Chondrocyte (in vitro differentiated cells): ENCODE results near the gene OSBPL2. TPM values are rescaled to one million over a fixed set of nuclear protein-coding genes. Genes with fewer than 3 reads are reported as not detected.

Source experiments
- DNase-seq: peaks from one replicate; pipeline ENCODE4 v3.0.0; 2021; ENCODE audit warnings: mixed read lengths, low spot score
- H3K27ac Mint-ChIP-seq: one replicate; pipeline ENCODE4 v1.8.0; 2021; ENCODE audit warnings: mild to moderate bottlenecking, moderate library complexity, mixed read lengths; ENCODE audit not compliant: unreplicated experiment
- H3K27me3 Mint-ChIP-seq: 2 replicates; pipeline ENCODE4 v1.8.0; 2021; ENCODE audit warnings: low read depth, mixed read lengths
- H3K36me3 Mint-ChIP-seq: 2 replicates; pipeline ENCODE4 v1.8.0; 2021; ENCODE audit warnings: low read depth, mixed read lengths
- H3K4me1 Mint-ChIP-seq: 2 replicates; pipeline ENCODE4 v1.8.0; 2021; ENCODE audit warnings: low read depth, mild to moderate bottlenecking, mixed read lengths
- H3K4me3 Mint-ChIP-seq: one replicate; pipeline ENCODE4 v1.8.0; 2021; ENCODE audit warnings: mild to moderate bottlenecking, moderate library complexity, mixed read lengths; ENCODE audit not compliant: unreplicated experiment
- H3K9me3 Mint-ChIP-seq: 2 replicates; pipeline ENCODE4 v1.8.0; 2021; ENCODE audit warnings: low read depth, mixed read lengths
- CTCF ChIP-seq: fragments of 200-600 bp; sonication (generic); IDR thresholded peaks from 2 replicates; pipeline ENCODE4 v1.5.0; 2021; ENCODE audit warnings: antibody characterized with exemption, mild to moderate bottlenecking, moderate library complexity
- total RNA-seq: library from RNA; stranded (reverse); gene quantifications from 3 replicates; pipeline ENCODE4 v1.2.1, GENCODE V29; 2021

OSBPL2 gene
- total RNA-seq, 1 donor from 2014 or later: 48.3 TPM

DNA sequence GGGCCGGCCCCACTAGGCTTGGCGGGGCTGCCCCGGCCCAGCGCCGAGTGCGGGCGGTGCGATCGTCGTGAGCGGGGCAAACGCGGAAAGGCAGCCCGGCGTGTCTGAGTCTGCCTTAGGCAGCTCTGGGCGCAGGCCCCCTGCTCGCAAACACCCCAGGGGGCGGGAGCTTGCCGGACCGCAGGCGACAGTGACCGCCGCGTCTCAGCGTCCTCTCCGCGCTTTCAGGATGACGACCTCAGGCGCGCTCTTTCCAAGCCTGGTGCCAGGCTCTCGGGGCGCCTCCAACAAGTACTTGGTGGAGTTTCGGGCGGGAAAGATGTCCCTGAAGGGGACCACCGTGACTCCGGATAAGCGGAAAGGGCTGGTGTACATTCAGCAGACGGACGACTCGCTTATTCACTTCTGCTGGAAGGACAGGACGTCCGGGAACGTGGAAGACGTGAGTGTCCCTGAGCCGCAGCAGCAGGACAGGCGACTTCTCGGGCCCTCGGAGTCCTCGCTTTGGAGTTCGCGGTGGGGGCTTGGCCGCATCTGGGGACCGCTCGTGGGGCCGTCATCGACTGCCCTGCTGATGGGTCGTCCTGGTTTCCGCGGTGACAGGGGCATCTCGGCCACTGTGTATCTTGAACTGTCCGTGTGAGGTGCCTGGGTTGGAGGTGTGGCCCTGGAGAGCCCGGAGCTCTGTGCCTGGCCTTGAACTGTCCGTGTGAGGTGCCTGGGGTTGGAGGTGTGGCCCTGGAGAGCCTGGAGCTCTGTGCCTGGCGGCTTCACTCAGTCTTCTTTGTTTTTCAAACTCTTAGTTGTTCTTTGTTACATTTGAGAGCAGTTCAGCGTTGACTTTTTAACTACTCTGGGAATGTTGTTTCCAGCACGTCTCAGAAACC is 65.3 kb downstream of the OSBPL2 start:
- Mint-ChIP-seq H3K27ac (peak overlapping the region; percentile 92), H3K36me3 (peaks cover 7% of the 10 kb centered on the region), H3K4me3 (peak overlapping the region; percentile 86), H3K27me3 (no peaks in the 10 kb centered on the region), H3K9me3 (no peaks in the 10 kb centered on the region), H3K4me1 (peaks cover 32% of the 10 kb centered on the region)
- no peak for TF ChIP-seq CTCF
- DNase-seq: no peak

GRCh38 chr20:62304331-62305148 is 66.2 kb downstream of the OSBPL2 start:
- Mint-ChIP-seq H3K9me3 (no peaks in the 10 kb centered on the region), H3K4me1 (peaks cover 32% of the 10 kb centered on the region), H3K27ac (peak overlapping the region; percentile 92), H3K4me3 (peak overlapping the region; percentile 86), H3K36me3 (peaks cover 12% of the 10 kb centered on the region), H3K27me3 (no peaks in the 10 kb centered on the region)
- no peak for DNase-seq
- TF ChIP-seq CTCF: no peak

GRCh38 chr20:62305149-62305764 is 66.9 kb downstream of the OSBPL2 start:
- Mint-ChIP-seq H3K4me1 (peaks cover 32% of the 10 kb centered on the region), H3K27ac (peak overlapping the region; percentile 66), H3K4me3 (peak overlapping the region; percentile 86), H3K27me3 (no peaks in the 10 kb centered on the region), H3K9me3 (no peaks in the 10 kb centered on the region), H3K36me3 (peaks cover 12% of the 10 kb centered on the region)
- peak; percentile 17 for TF ChIP-seq CTCF
- DNase-seq: no peak

- Mint-ChIP-seq H3K4me1 (peaks cover 32% of the 10 kb centered on the region), H3K4me3 (peak overlapping the region; percentile 49), H3K36me3 (peaks cover 12% of the 10 kb centered on the region), H3K27me3 (no peaks in the 10 kb centered on the region), H3K27ac (peak overlapping the region; percentile 66), H3K9me3 (no peaks in the 10 kb centered on the region)
- TF ChIP-seq CTCF: no peak
- no peak for DNase-seq
Observed at GRCh38 chr20:62305765-62306413, 67.6 kb downstream of the OSBPL2 start.
